Upper lobe of left lung (tissue), 6 donors: ENCODE measurements around the gene MRPL4. TPM values are rescaled to one million over a fixed set of nuclear protein-coding genes. Genes with fewer than 3 reads are reported as not detected.

ENCODE experiments used
- ATAC-seq, 2 donors: fragments of 200-7000 bp; cut with Tn5 transposase; one replicate each; pipeline ENCODE4 v1.9.1; 2022; ENCODE audit warnings: mild to moderate bottlenecking in 2 of 2, moderate library complexity in 2 of 2; ENCODE audit not compliant: low FRiP score in 2 of 2
- DNase-seq, 2 donors: peaks; one replicate each; pipeline ENCODE4 v3.0.0-alpha.2; 2019 to 2020
- H3K27ac ChIP-seq, 4 donors: fragments of 200-600 bp; sonication (generic); one replicate each; pipeline ENCODE4 v1.5.1; 2016 to 2019
- H3K27me3 ChIP-seq, 4 donors: fragments of 200-600 bp; sonication (generic); one replicate each; pipeline ENCODE4 v1.5.1; 2017 to 2019
- H3K36me3 ChIP-seq, 4 donors: fragments of 200-600 bp; sonication (generic); one replicate each; pipeline ENCODE4 v1.5.1; 2016 to 2019
- H3K4me1 ChIP-seq, 4 donors: fragments of 200-600 bp; sonication (generic); one replicate each; pipeline ENCODE4 v1.5.1; 2018 to 2019
- H3K4me3 ChIP-seq, 4 donors: fragments of 200-600 bp; sonication (generic); one replicate each; pipeline ENCODE4 v1.5.1; 2017 to 2019; ENCODE audit warnings: mild to moderate bottlenecking in 2 of 4, moderate library complexity in 1 of 4
- H3K9me3 ChIP-seq, 4 donors: fragments of 200-600 bp; sonication (generic); one replicate each; pipeline ENCODE4 v1.5.1; 2018 to 2019
- EP300 ChIP-seq, 4 donors: sonication (generic); formaldehyde crosslinking; IDR thresholded peaks; one replicate each; pipeline ENCODE4 v1.5.1; 2017; ENCODE audit warnings: antibody characterized with exemption in 4 of 4, control low read depth in 2 of 4
- POLR2A ChIP-seq, 4 donors: fragments of 450-650 bp; IDR thresholded peaks; one replicate each; pipeline ENCODE4 v1.5.1; 2016 to 2017; ENCODE audit warnings: antibody characterized with exemption in 4 of 4, mild to moderate bottlenecking in 2 of 4
- POLR2AphosphoS5 ChIP-seq, 2 donors: sonication (generic); formaldehyde crosslinking; IDR thresholded peaks; one replicate each; pipeline ENCODE4 v1.5.1; 2017; ENCODE audit warnings: antibody characterized with exemption in 2 of 2
- WGBS, 2 donors: methylation state at CpG; one replicate each; pipeline ENCODE4 v1.1.5; 2017 to 2018; 5-methylcytosine and 5-hydroxymethylcytosine counted together
- total RNA-seq, 6 donors: library from RNA; depleted of rRNA in 4 of 6; stranded (reverse); fragments of >200 nt in 4 of 6; gene quantifications; one replicate each; pipeline versions ENCODE4 v1.1.0 to v1.2.1, GENCODE V29; 2016 to 2021
- TF ChIP-seq, protein P1 (sequence below), 6 experiments: fragments of 450-650 bp in 4 of 6; fragments of 200-600 bp in 2 of 6; sonication (generic) in 2 of 6; IDR thresholded peaks; one replicate each; pipeline ENCODE4 v1.5.1; 2016 to 2019; ENCODE audit warnings: antibody characterized with exemption in 6 of 6
- donor health status: DM: no; HTN: no; CAD: no; lungs with moderate emphysema.
- donor health status: DM: no; HTN: yes; CAD: no; lungs with severe emphysema.

The MRPL4 gene
- total RNA-seq, 6 donors from 2014 or later: 23.0 to 70.8 (median 45.0) TPM

DNA sequence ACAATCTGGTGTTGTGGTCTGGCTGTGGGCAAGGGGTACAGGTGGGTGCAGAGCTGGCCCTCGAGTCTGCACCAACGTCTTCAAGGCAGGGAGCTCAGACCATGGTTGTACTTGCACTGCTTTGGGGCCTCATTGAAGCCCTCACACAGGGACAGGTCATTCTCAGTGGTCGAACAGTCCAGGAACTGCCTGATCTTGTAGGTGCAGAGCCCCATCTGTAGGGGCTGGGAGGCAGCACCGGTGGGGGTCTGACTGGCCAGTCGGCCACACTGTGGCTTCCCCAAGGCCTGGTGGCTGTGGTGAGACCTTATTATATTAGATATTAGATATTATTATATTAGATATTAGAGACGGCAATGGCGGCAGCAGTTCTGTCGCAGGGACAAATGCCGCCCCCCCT, 34.9 kb upstream of the MRPL4 start:
- Histone ChIP-seq H3K27ac (no peak overlapping the region), H3K27me3 (no peaks in the 10 kb centered on the region), H3K4me1 (peaks cover 0 to 12% (median 0%) of the 10 kb centered on the region in 4 donors), H3K36me3 (no peaks in the 10 kb centered on the region), H3K4me3 (no peak overlapping the region), H3K9me3 (no peaks in the 10 kb centered on the region)
- 91 to 92% methylated on average over 9 of the region's 9 CpGs for WGBS, 2 donors
- DNase-seq (no peak), ATAC-seq (no peak)
- TF ChIP-seq, protein P1, sequence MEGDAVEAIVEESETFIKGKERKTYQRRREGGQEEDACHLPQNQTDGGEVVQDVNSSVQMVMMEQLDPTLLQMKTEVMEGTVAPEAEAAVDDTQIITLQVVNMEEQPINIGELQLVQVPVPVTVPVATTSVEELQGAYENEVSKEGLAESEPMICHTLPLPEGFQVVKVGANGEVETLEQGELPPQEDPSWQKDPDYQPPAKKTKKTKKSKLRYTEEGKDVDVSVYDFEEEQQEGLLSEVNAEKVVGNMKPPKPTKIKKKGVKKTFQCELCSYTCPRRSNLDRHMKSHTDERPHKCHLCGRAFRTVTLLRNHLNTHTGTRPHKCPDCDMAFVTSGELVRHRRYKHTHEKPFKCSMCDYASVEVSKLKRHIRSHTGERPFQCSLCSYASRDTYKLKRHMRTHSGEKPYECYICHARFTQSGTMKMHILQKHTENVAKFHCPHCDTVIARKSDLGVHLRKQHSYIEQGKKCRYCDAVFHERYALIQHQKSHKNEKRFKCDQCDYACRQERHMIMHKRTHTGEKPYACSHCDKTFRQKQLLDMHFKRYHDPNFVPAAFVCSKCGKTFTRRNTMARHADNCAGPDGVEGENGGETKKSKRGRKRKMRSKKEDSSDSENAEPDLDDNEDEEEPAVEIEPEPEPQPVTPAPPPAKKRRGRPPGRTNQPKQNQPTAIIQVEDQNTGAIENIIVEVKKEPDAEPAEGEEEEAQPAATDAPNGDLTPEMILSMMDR (IDR thresholded peaks at IDR 0.05): no peak
- TF ChIP-seq EP300 (IDR thresholded peaks at IDR 0.05) (no peak), POLR2AphosphoS5 (IDR thresholded peaks at IDR 0.05) (no peak), POLR2A (IDR thresholded peaks at IDR 0.05) (no peak)

DNA sequence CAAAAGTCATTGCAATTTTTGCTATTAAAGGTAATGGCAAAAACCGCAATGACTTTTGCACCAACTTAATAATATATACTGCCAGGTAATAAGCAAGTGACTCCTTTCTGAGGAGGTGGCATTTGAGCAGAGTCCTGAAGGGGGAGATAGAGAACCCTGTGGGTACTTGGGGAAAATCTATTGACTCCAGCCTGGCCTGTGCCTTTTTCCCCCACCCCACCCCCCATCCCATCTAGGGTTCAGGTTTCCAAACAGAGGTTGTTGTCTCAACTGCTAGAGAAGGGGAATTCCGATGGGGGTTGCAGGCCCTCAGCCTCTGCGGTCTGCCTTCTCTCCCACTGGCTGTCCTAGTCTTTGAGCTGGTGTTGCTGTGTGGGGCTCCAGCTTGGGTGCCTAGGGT, 32.3 kb upstream of the MRPL4 start:
- WGBS, 2 donors: 32 to 34% methylated on average over 2 to 3 of the region's 3 CpGs
- no peak for DNase-seq
- peak in 1 of 2 donors; percentile 39 for ATAC-seq

DNA sequence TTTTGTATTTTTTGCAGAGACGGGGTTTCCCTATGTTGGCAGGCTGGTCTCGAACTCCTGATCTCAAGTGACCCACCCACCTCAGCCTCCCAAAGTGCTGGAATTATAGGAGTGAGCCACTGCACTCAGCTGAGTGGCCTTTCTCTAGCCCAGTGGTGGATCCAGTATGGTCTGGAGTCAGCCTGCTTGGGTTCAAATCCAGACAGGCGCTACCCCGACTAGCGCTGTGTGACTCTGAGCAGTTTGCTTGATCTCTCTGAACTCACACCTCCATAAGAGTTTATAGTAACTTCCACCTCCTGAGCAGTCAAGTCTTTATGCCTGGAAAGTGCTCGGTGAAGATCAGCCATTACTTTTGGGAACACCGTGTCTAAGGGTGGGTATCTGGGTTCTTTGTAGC, 31.3 kb upstream of the MRPL4 start:
- 81 to 82% methylated on average over 4 to 7 of the region's 7 CpGs for WGBS, 2 donors
- Histone ChIP-seq H3K36me3 (peaks cover 6 to 16% (median 13%) of the 10 kb centered on the region in 4 donors), H3K27me3 (no peaks in the 10 kb centered on the region), H3K27ac (no peak overlapping the region), H3K9me3 (no peaks in the 10 kb centered on the region), H3K4me3 (no peak overlapping the region), H3K4me1 (peaks cover 0 to 12% (median 0%) of the 10 kb centered on the region in 4 donors)
- ATAC-seq (no peak), DNase-seq (no peak)
- TF ChIP-seq, protein P1 (IDR thresholded peaks at IDR 0.05): no peak
- no peak for TF ChIP-seq POLR2AphosphoS5 (IDR thresholded peaks at IDR 0.05)
- TF ChIP-seq EP300 (IDR thresholded peaks at IDR 0.05): no peak
- no peak for TF ChIP-seq POLR2A (IDR thresholded peaks at IDR 0.05)

More for the DNA sequence above, 32.3 kb upstream of the MRPL4 start:
- H3K9me3 ChIP-seq: no peaks in the 10 kb centered on the region
- H3K36me3 ChIP-seq: peaks cover 6 to 14% (median 13%) of the 10 kb centered on the region in 4 donors
- no peak overlapping the region for H3K27ac ChIP-seq
- H3K4me1 ChIP-seq: peaks cover 0 to 12% (median 0%) of the 10 kb centered on the region in 4 donors
- no peaks in the 10 kb centered on the region for H3K27me3 ChIP-seq
- H3K4me3 ChIP-seq: no peak overlapping the region
- TF ChIP-seq, protein P1 (IDR thresholded peaks at IDR 0.05): peak in 3 of 6 experiments; percentile 15 to 35 (median 33)
- TF ChIP-seq POLR2AphosphoS5 (IDR thresholded peaks at IDR 0.05): no peak
- TF ChIP-seq EP300 (IDR thresholded peaks at IDR 0.05): no peak

DNA sequence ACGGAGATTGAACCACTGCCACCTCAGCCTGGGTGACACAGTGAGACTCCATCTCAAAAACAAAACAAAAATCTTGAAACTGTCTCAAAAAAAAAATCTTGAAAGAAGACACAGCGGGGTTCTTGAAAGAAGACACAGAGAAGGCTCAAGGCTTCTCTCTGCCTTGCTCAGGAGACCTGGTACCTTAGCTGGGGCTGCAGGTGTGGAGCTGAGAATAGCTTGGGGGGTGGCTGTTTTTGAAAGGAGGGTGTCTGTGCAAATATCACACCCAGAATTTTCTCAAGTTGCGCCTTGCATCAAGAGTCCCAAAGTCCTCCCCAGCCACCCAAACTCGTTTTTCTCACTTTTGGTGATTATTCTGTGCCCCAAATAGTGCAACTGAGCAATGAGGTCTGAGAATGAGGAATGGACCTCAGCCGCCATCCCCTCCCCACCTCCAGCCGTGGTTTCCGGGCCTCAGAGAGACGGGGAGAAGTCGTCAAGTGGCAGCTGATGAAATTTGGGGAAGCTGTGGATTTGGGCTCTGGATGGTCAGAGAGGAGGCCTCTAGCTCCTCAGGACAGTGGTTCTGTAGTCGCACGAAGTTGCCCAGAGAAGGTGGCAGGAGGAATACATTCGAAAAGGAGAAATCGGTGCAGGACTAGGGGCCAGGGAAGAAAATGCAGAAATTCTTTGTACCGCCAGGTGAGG, 29.7 kb upstream of the MRPL4 start:
- Histone ChIP-seq H3K4me3 (no peak overlapping the region), H3K9me3 (no peaks in the 10 kb centered on the region), H3K27me3 (no peaks in the 10 kb centered on the region), H3K4me1 (peaks cover 0 to 19% (median 0%) of the 10 kb centered on the region in 4 donors), H3K27ac (no peak overlapping the region), H3K36me3 (peaks cover 6 to 16% (median 13%) of the 10 kb centered on the region in 4 donors)
- 66 to 73% methylated on average over 14 of the region's 14 CpGs for WGBS, 2 donors
- TF ChIP-seq POLR2A (IDR thresholded peaks at IDR 0.05): no peak
- TF ChIP-seq, protein P1 (IDR thresholded peaks at IDR 0.05): no peak
- TF ChIP-seq POLR2AphosphoS5 (IDR thresholded peaks at IDR 0.05): no peak
- no peak for TF ChIP-seq EP300 (IDR thresholded peaks at IDR 0.05)
- DNase-seq (no peak), ATAC-seq (no peak)
